Stimulated activated naive B cell treated with anti-CD40 and anti-IgM and Interleukin-4, amounts not matched to agents 10 μg/mL and 1 μg/mL and 100 μg/mL, for 72 hours (primary cell): Measurements from ENCODE around the gene FAAP20.

Source experiments
- ATAC-seq, 2 donors: fragments of 150-1000 bp; cut with Tn5 transposase; replicated peaks; 2 replicates each; pipeline ENCODE4 v1.10.0; 2021; ENCODE audit warnings: moderate library complexity in 1 of 2
- DNase-seq: peaks from one replicate; pipeline ENCODE4 v3.0.0; 2021
- H3K27ac Mint-ChIP-seq: one replicate; pipeline ENCODE4 v1.8.0; 2022; ENCODE audit warnings: mild to moderate bottlenecking, mixed read lengths
- H3K27me3 Mint-ChIP-seq, 2 donors: one replicate each; pipeline ENCODE4 v1.8.0; 2022; ENCODE audit warnings: mixed read lengths in 2 of 2
- H3K36me3 Mint-ChIP-seq, 2 donors: one replicate each; pipeline ENCODE4 v1.8.0; 2022; ENCODE audit warnings: mixed read lengths in 2 of 2, mild to moderate bottlenecking in 1 of 2
- H3K4me1 Mint-ChIP-seq, 2 donors: one replicate each; pipeline ENCODE4 v1.8.0; 2022; ENCODE audit warnings: mixed read lengths in 2 of 2, mild to moderate bottlenecking in 1 of 2
- H3K4me3 Mint-ChIP-seq, 2 donors: one replicate each; pipeline ENCODE4 v1.8.0; 2022; ENCODE audit warnings: mild to moderate bottlenecking in 2 of 2, mixed read lengths in 2 of 2, moderate library complexity in 1 of 2
- H3K9me3 Mint-ChIP-seq, 2 donors: one replicate each; pipeline ENCODE4 v1.8.0; 2022; ENCODE audit warnings: mixed read lengths in 2 of 2, mild to moderate bottlenecking in 1 of 2

Gene FAAP20, protein sequence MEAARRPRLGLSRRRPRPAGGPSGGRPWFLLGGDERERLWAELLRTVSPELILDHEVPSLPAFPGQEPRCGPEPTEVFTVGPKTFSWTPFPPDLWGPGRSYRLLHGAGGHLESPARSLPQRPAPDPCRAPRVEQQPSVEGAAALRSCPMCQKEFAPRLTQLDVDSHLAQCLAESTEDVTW

DNA sequence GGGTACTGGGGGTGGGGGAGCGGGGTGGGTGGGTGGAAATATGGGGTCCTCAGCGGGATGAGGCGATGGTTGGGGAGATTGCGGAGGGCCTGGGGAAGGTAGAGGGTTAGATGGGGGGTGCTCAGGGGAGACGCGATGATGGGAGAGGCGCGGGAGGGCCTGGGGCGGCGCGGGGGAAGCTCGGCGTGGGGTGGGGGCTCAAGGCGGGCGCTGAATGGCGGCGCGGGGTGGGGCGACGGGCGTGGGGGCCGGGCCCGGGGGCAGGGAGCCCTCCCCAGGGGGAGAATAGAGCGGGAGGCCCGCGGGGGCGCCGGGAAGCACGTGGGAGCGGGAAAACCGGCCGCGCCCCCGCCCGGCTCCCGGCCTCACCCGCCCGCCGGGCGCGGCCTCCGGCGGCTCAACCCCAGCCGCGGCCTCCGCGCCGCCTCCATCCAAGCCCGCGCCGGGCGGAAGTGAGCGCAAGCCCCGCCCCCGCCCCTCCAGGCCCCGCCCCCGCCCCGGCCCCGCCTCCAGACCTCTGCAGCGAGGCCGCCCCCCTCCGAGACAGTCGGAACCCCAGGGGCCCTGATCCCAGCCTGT lies at the start of gene FAAP20:
Gene FAAP20, minus strand, starts transcription at position 454 of the 579 bp plus-strand sequence. Its CDS starts 23 bp downstream, at position 431.
- Mint-ChIP-seq H3K9me3 (no peaks in the 10 kb centered on the region), H3K36me3 (peaks cover 8 to 9% of the 10 kb centered on the region in 2 donors), H3K27me3 (no peaks in the 10 kb centered on the region), H3K4me3 (peak within 1 kb of the TSS; percentile 91 to 96), H3K4me1 (peaks cover 22 to 59% of the 10 kb centered on the region in 2 donors), H3K27ac (peak within 1 kb of the TSS; percentile 97)
- ATAC-seq (peak; percentile 63 to 64), DNase-seq (no peak)

DNA sequence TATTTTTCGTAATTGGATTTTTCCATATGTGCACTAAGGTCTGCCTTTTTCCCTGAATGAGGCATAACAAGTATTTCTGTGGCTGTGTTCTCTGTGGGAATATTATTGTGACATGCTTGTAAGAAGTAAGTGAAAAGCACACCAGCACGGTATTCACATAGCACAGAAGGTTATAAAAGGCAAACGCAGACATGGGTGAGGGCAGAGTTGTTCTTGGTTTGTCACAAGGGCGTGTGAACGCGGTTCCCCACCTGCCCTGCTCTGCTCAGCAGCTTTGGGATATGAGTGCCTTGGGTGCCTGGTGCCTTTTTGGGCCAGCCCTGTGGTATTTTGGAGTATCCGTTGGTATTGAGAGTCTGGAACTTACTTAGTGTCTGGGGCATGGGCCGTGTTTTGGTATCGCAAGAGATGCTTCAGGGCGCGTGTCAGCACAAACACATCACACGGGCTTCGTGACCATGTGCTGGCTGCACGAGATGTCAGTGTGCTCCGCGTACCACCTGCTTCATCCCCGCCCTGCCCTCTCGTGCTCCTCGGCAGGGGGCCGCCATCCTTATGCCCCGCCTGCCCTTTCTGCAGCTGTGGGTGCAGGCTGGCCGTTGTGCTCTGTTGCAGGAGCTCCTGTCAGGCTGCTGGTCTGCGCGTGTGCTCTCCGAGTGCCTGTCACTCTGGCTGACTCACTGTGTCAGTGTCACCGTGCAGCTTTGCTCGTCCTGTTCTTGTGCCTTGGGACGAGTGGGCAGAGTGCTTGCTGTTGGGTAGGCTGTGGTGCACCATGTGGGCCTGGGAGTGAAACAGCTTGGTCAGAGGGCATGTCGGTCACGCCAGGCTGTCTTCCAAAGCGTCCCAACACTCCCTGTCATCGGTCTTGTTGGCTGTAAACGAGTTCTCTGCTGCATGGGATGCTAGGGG lies 48.5 kb upstream of the FAAP20 start:
- ATAC-seq = no peak
- peaks cover 44 to 79% of the 10 kb centered on the region in 2 donors for H3K4me1 Mint-ChIP-seq
- no peak for DNase-seq
- peak overlapping the region in 1 of 2 donors; percentile 32 for H3K4me3 Mint-ChIP-seq
- no peaks in the 10 kb centered on the region for H3K9me3 Mint-ChIP-seq
- peaks cover 15 to 18% of the 10 kb centered on the region in 2 donors for H3K36me3 Mint-ChIP-seq
- no peak overlapping the region for H3K27ac Mint-ChIP-seq
- no peaks in the 10 kb centered on the region for H3K27me3 Mint-ChIP-seq

DNA sequence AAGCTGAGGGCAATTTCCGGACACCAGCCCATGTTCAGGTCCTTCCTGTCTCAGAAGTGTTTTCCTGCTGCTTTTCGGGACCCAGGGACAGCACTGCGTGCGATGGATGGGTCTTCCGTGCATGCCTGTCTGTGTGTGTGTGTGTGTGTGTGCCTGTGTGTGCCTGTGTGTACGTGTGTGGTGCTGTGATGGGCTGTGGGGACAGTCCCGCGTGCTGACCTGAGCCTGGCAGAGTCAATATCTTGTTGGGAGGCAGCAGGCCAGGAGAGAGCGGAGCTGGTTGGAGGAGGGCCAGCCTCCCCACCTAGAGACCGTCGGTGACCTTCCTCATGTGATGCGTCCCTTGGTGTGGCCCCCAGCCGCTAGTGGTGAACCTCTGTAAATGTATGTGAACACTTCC lies 47.2 kb upstream of the FAAP20 start:
- Mint-ChIP-seq H3K27ac (no peak overlapping the region), H3K9me3 (no peaks in the 10 kb centered on the region), H3K4me3 (no peak overlapping the region), H3K27me3 (no peaks in the 10 kb centered on the region), H3K36me3 (peaks cover 15 to 18% of the 10 kb centered on the region in 2 donors), H3K4me1 (peaks cover 43 to 77% of the 10 kb centered on the region in 2 donors)
- no peak for ATAC-seq
- DNase-seq = no peak

DNA sequence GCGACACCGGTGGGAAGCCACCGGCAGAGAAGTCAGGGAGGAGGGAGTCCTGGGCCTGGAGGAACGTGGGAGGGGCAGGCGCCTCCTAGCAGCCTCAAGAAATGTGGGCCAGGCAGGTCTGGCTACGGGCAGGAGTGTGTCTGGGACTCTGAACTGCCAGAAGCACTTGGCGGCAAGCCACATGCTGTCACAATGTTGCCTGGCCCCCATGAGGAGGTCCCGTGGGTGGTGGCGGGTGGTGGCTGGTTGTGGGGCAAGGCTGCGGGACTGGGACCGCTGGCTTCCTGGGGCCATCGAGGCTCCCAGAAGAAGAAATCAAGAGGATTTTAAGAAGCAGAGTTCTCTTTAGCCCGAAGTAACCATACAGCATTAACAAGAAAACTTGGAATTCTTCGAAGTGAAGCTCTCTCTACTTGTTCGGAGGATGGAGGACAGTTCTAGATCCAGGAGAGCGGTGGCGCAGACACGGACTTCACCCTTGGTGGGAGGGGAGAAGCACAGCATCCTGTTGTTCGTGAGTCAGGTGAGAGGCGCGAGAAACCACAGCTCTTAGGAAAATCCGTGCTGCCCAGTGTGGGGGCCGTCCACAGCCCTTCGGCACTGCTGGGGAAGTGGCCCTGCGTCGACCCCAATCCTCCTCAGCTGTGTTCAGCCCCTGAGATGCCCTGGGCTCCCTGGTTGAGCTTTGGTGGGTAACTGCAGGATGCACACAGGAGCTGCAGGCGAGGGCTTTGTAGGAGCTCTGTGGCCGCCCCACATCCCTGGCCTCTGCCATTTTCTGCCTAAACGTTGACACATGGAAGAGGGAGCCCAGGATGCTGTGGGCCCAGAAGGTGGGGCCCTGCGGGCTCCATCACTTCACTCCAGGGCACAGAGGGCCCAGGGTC lies 45.9 kb upstream of the FAAP20 start:
- DNase-seq (no peak), ATAC-seq (no peak)
- Mint-ChIP-seq H3K36me3 (peaks cover 15 to 18% of the 10 kb centered on the region in 2 donors), H3K4me1 (peaks cover 40 to 77% of the 10 kb centered on the region in 2 donors), H3K9me3 (no peaks in the 10 kb centered on the region), H3K27ac (peak overlapping the region; percentile 65), H3K27me3 (no peaks in the 10 kb centered on the region), H3K4me3 (no peak overlapping the region)

DNA sequence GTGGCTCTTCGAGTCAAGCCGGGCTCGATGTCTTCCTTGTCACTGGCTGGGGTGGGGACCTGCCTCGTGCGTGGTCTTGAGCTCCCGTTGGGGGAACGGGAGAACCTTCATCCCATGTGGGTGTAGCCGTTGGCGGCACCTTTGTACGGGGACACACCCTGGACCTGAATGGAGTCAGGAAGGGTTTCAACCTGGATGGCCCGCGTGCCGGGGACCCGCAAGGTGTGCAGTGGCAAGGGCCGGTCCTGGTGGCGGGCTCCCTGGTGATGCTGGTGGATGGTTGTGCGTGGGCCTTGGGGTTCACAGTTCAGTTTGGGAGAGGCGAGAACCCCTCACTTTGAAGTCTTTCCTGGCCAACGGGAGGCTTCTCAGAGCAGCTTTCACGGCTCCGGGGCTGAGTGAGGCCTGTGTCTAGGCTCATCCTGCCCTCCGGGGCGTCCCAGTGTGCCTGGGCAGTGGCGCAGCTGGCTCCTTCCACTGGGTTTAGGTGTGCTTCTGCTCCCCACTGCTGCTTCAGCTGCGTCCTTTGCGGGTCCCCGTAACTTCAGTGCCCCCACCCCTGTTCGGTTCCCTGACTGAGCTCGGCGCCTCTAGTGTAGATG lies 44.9 kb upstream of the FAAP20 start:
- peaks cover 42 to 76% of the 10 kb centered on the region in 2 donors for H3K4me1 Mint-ChIP-seq
- ATAC-seq (no peak), DNase-seq (no peak)
- H3K27ac Mint-ChIP-seq = peak overlapping the region; percentile 51
- H3K27me3 Mint-ChIP-seq = no peaks in the 10 kb centered on the region
- H3K36me3 Mint-ChIP-seq = peaks cover 15 to 18% of the 10 kb centered on the region in 2 donors
- no peak overlapping the region for H3K4me3 Mint-ChIP-seq
- no peaks in the 10 kb centered on the region for H3K9me3 Mint-ChIP-seq

DNA sequence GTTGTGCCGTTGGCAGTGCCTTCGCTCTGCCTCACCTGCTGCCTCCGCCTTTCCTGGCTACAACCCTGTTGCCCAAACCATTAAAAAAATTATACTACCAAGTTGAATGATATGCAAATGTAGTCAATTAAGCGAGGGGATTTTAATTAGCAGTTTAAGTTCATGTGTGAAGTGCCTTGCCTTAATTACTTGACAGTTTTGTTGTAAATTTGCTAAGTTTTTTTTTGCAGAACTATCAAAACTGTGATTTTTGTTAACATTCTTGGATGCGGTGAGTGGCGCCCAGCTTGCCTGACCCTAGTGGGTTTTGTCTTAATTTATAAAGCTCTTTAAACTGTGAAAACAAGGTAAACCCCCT lies 44.4 kb upstream of the FAAP20 start:
- Mint-ChIP-seq H3K27ac (no peak overlapping the region), H3K9me3 (no peaks in the 10 kb centered on the region), H3K27me3 (no peaks in the 10 kb centered on the region), H3K4me1 (peaks cover 47 to 79% of the 10 kb centered on the region in 2 donors), H3K4me3 (no peak overlapping the region), H3K36me3 (peaks cover 15 to 18% of the 10 kb centered on the region in 2 donors)
- ATAC-seq (no peak), DNase-seq (no peak)

DNA sequence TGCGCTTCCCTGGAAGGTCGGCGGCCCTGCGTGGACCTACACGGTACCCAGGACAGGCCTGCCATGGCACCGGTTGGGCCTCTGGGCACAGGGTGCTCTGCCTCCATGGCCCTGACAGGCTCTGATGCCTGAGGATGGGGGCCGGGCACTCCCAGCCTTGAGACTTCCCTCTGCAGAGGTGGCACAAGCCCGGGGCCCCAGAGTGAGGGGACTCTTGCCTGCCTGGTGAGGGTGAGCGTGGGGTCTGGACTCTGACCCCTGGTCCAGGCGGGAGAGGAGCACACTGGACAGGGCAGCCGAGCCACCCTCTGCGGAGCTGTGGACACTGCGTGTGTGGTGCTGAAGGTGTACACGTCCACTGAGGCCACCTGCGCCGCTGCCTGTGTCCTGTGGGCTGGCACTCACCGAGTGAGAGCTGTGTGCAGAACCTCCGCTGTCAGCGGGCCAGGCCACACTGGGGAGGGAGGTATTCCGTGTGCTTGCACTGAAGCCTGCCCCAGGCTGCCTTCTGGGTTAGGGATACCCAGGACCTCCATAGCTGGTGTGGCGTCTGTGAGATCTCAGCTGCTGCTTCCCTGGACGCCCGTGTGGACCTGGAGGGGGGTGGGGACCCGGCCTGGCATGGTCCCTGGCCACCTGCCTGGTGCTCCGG lies 43.9 kb upstream of the FAAP20 start:
- Mint-ChIP-seq H3K4me1 (peaks cover 47 to 79% of the 10 kb centered on the region in 2 donors), H3K27me3 (no peaks in the 10 kb centered on the region), H3K27ac (peak overlapping the region; percentile 31), H3K9me3 (no peaks in the 10 kb centered on the region), H3K36me3 (peaks cover 15 to 16% of the 10 kb centered on the region in 2 donors), H3K4me3 (no peak overlapping the region)
- ATAC-seq = no peak
- DNase-seq = no peak

DNA sequence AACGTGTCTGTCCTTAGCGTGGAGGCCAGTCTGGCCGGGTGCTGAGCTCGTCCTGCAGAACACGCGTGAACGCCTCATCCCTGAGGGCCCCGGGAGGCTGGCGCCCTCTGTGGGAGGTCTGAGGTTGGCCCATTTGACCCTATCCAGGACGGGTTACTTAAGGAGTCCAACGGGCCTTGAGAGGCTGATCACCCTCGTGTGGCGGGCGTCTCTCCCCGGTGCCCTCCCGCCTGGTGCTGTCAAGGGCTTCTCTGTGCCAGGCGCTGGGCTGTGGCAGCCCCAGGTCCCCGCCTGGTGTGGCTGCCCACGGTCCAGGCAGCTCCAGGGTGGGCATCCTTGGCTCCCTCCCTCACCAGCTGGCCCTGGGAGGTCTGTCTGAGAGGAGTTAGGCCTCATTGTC lies 43.2 kb upstream of the FAAP20 start:
- H3K4me1 Mint-ChIP-seq = peaks cover 47 to 83% of the 10 kb centered on the region in 2 donors
- H3K27ac Mint-ChIP-seq = no peak overlapping the region
- H3K4me3 Mint-ChIP-seq = no peak overlapping the region
- H3K36me3 Mint-ChIP-seq = peaks cover 14 to 15% of the 10 kb centered on the region in 2 donors
- ATAC-seq = no peak
- DNase-seq = no peak
- H3K9me3 Mint-ChIP-seq = no peaks in the 10 kb centered on the region
- H3K27me3 Mint-ChIP-seq = no peaks in the 10 kb centered on the region

DNA sequence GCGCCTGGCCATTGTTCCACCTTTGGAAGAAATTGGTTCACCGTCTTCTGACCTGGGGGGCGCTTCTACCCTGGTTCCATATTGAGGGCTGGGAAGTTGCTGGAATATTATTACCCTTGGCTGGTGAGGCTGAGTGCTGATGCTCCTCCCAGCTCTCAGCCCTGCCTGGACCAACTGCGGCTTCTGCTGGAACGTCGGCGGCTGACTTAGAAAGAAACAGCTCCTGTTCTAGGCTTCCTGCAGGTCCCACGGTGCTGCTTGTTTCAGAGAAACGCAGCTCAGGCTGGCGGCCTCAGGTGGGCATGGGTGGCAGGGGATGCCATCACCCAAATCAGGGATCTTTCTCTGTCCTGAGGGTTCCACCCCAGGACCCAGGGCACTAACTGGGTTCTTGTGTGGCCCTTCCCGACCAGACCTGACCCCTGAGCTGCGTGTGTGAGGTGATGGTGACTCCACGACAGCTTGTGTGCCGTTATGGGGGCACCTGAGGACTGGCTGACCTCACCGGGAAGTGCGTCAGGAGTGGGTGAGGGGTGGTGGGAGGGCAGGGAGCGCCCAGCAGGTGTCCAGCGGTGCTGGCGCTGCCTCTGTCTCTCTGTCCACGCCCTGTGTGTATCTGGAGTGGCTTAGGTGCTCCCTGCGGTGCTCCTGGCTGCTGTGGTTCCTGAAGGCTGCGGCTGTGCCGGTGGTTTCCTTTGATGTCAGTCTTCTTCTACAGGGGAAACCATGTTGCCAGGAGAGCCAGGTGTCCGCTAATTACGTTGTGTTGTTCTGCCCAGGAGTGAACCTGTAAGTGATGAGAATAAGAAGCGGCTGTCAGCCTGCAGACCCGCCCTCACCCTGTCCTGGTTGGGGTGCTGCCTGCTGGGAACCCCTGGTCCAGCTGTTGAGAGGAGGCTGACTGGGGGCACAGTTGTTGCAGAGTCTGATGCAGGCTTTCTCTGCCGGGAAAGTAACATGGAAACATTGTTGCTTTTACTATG lies 42.4 kb upstream of the FAAP20 start:
- Mint-ChIP-seq H3K4me1 (peaks cover 51 to 84% of the 10 kb centered on the region in 2 donors), H3K4me3 (no peak overlapping the region), H3K27ac (no peak overlapping the region), H3K36me3 (peaks cover 11 to 14% of the 10 kb centered on the region in 2 donors), H3K27me3 (no peaks in the 10 kb centered on the region), H3K9me3 (no peaks in the 10 kb centered on the region)
- ATAC-seq (no peak), DNase-seq (no peak)

DNA sequence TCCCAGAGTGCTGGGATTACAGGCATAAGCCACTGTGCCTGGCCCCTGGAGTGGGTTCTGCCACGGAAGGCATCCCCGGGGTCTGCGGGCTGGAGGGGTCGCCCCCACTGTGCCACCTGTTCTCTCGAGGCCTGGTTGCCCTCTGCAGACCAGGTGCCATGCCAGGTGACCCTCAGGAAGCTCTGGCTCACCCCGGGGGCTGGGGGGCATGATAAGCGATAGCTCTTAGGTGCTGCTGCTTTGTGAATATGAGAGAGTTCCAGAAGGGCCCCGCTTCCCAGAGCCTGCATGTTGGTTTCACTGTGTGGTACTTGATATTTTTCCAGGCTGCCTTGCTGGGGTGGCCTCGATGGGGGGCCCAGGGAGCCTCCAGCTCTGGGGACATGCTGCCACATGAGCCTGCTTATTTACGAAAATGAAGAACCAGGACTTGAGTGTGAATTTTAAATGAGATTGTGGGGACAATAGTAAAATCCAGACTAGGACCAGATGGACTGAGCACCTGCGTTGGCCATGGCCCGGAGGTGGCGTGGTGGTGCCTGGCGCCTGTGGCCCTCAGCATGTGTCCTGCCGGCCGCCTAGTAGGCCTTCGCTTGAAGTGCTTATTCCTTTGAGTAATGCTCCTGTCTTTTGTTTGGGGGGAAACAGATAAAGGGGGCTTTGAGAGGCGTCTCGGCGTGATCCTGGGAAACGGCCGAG lies 40.9 kb upstream of the FAAP20 start:
- Mint-ChIP-seq H3K4me1 (peaks cover 61 to 88% of the 10 kb centered on the region in 2 donors), H3K9me3 (no peaks in the 10 kb centered on the region), H3K27ac (peak overlapping the region; percentile 77), H3K27me3 (no peaks in the 10 kb centered on the region), H3K36me3 (peaks cover 8 to 20% of the 10 kb centered on the region in 2 donors), H3K4me3 (peak overlapping the region in 1 of 2 donors; percentile 46)
- ATAC-seq (no peak), DNase-seq (no peak)

DNA sequence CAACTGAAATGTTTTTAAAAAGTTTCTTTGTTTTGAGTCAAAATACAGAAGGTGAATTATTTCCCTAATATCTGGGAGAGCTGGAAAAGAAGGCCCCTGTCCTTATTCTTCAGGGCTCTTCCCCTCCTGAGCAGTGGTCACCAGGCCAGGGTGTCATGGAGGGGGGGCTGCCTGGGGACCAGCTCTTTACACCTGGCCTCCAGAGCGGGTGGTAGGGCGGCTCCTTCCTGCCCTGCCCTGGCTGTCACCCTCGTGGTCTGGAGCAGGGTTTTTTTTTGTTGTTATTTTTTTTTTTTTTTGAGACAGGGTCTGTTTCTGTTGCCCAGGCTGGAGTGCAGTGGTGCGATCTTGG lies 40.2 kb upstream of the FAAP20 start:
- ATAC-seq (peak; percentile 48 to 56), DNase-seq (no peak)
- no peaks in the 10 kb centered on the region for H3K27me3 Mint-ChIP-seq
- H3K36me3 Mint-ChIP-seq = peaks cover 4 to 17% of the 10 kb centered on the region in 2 donors
- no peaks in the 10 kb centered on the region for H3K9me3 Mint-ChIP-seq
- H3K27ac Mint-ChIP-seq = peak overlapping the region; percentile 88
- H3K4me3 Mint-ChIP-seq = peak overlapping the region; percentile 67 to 80
- peaks cover 56 to 88% of the 10 kb centered on the region in 2 donors for H3K4me1 Mint-ChIP-seq
